Astrocyte of the hippocampus (primary cell): Measurements from ENCODE around the gene SLC25A44.
"Not testable (repeated sequence)": the region's sequence is repeated elsewhere in the genome, so short reads cannot be mapped to it uniquely, and the experiment has no call there.

Experiments
- DNase-seq: peaks from one replicate; pipeline ENCODE4 v3.0.0; 2011; ENCODE audit warnings: low read depth, low spot score

Gene SLC25A44

GRCh38 chr1:156163712-156164111, 30.2 kb upstream of the SLC25A44 start:
- no peak for DNase-seq

GRCh38 chr1:156164125-156164831, 29.6 kb upstream of the SLC25A44 start:
- no peak for DNase-seq

GRCh38 chr1:156165083-156165482, 28.8 kb upstream of the SLC25A44 start:
- no peak for DNase-seq

- DNase-seq, result no peak
Observed at GRCh38 chr1:156167536-156167935, 26.4 kb upstream of the SLC25A44 start.

GRCh38 chr1:156172696-156173470, 21.0 kb upstream of the SLC25A44 start:
- no peak for DNase-seq

GRCh38 chr1:156176610-156177210, 17.2 kb upstream of the SLC25A44 start:
- no peak for DNase-seq

GRCh38 chr1:156177919-156178654, 15.8 kb upstream of the SLC25A44 start:
- DNase-seq, result no peak

GRCh38 chr1:156180471-156180870, 13.4 kb upstream of the SLC25A44 start:
- no peak for DNase-seq

GRCh38 chr1:156181391-156181924, 12.4 kb upstream of the SLC25A44 start:
- not testable (repeated sequence) for DNase-seq

- not testable (repeated sequence) for DNase-seq
Observed at GRCh38 chr1:156182010-156182779, 11.7 kb upstream of the SLC25A44 start.

GRCh38 chr1:156186347-156187177, 7.3 kb upstream of the SLC25A44 start:
- not testable (repeated sequence) for DNase-seq

- not testable (repeated sequence) for DNase-seq
Observed at GRCh38 chr1:156190265-156190664, 3.6 kb upstream of the SLC25A44 start.

- DNase-seq, result no peak
Observed at GRCh38 chr1:156191292-156191964, 2.5 kb upstream of the SLC25A44 start.

GRCh38 chr1:156193208-156193487, 756 bp upstream of the SLC25A44 start:
- DNase-seq, result no peak

GRCh38 chr1:156194300-156194652, 372 bp downstream of the SLC25A44 start:
- DNase-seq, result no peak

GRCh38 chr1:156195853-156196252, 1.9 kb downstream of the SLC25A44 start:
- DNase-seq, result no peak

GRCh38 chr1:156196445-156196844, 2.5 kb downstream of the SLC25A44 start:
- DNase-seq, result no peak

GRCh38 chr1:156198831-156199349, 5.0 kb downstream of the SLC25A44 start:
- no peak for DNase-seq

GRCh38 chr1:156200044-156200443, 6.1 kb downstream of the SLC25A44 start:
- no peak for DNase-seq
